A549 (cell line): ENCODE results near the gene LY6G5C. TPM values are rescaled to one million over a fixed set of nuclear protein-coding genes. Genes with fewer than 3 reads are reported as not detected.

ENCODE experiments used
- ATAC-seq, 2 experiments: fragments of 200-7000 bp in 1 of 2; fragments of >200 bp in 1 of 2; cut with Nextera tagmentation in 1 of 2; cut with Tn5 transposase in 1 of 2; 3 replicates each; pipeline versions ENCODE4 v1.8.0 to v1.9.1; 2018 to 2020; ENCODE audit warnings: mild to moderate bottlenecking in 1 of 2, moderate library complexity in 1 of 2
- CTCF ChIA-PET: fragments of 300-600 bp; sonication (Branson Sonifier 250); formaldehyde crosslinking; extraction: SDS; loops from one replicate; lab custom pipeline; 2021; ENCODE audit warnings: antibody characterized with exemption, inconsistent platforms; lab: Yijun Ruan, JAX
- POLR2A ChIA-PET: fragments of 350-600 bp; formaldehyde crosslinking; extraction: SDS; loops from one replicate; lab custom pipeline; 2021; ENCODE audit warnings: antibody characterized with exemption, inconsistent platforms; lab: Yijun Ruan, JAX
- DNase-seq, 2 experiments: peaks; one replicate each; pipeline versions ENCODE4 v3.0.0 to v3.0.0-alpha.2; 2011 to 2016; ENCODE audit warnings: low read depth in 1 of 2, low spot score in 1 of 2
- FAIRE-seq: peaks from 2 replicates; lab custom pipeline; 2011; peaks lifted over from hg19 to GRCh38; lab: Jason Lieb, UNC
- H3K27ac ChIP-seq, 2 experiments: fragments of >200 bp; sonication (Bioruptor Twin); formaldehyde crosslinking; 3 replicates each; pipeline ENCODE4 v1.5.1; 2016 to 2017
- H3K4me1 ChIP-seq: fragments of >200 bp; sonication (Bioruptor Twin); formaldehyde crosslinking; 3 replicates; pipeline ENCODE4 v1.6.1; 2016
- H3K4me2 ChIP-seq: fragments of >200 bp; sonication (Bioruptor Twin); formaldehyde crosslinking; 3 replicates; pipeline ENCODE4 v1.6.1; 2016
- H3K4me3 ChIP-seq: fragments of >200 bp; sonication (Bioruptor Twin); formaldehyde crosslinking; 3 replicates; pipeline ENCODE4 v1.5.1; 2016
- H3K9me3 ChIP-seq: fragments of >200 bp; sonication (Bioruptor Twin); formaldehyde crosslinking; 3 replicates; pipeline ENCODE4 v1.6.1; 2016
- BCL3 ChIP-seq: fragments of >200 bp; sonication (Bioruptor Twin); formaldehyde crosslinking; IDR thresholded peaks from 3 replicates; pipeline ENCODE4 v1.6.1; 2016
- CBX8 ChIP-seq: fragments of 200-600 bp; sonication (generic); IDR thresholded peaks from 2 replicates; pipeline ENCODE4 v1.6.1; 2016
- CEBPB ChIP-seq, 2 experiments: fragments of >200 bp in 1 of 2; sonication (Bioruptor Twin) in 1 of 2; formaldehyde crosslinking in 1 of 2; IDR thresholded peaks; 2 replicates each; pipeline ENCODE4 v1.6.1; 2012 to 2016
- CTCF ChIP-seq: fragments of >200 bp; sonication (Bioruptor Twin); formaldehyde crosslinking; IDR thresholded peaks from 3 replicates; pipeline ENCODE4 v1.5.1; 2016
- EHF ChIP-seq: fragments of 250-450 bp; sonication (Bioruptor Pico); IDR thresholded peaks from 2 replicates; pipeline ENCODE4 v1.5.0; 2020; ENCODE audit warnings: mild to moderate bottlenecking
- EHMT2 ChIP-seq: fragments of 200-600 bp; sonication (generic); IDR thresholded peaks from 2 replicates; pipeline ENCODE4 v1.6.1; 2016; ENCODE audit warnings: antibody characterized with exemption, low read depth, mild to moderate bottlenecking, moderate library complexity
- EP300 ChIP-seq, 2 experiments: fragments of >200 bp; sonication (Bioruptor Twin); formaldehyde crosslinking; IDR thresholded peaks; 2 replicates in 1 of 2; 3 replicates in 1 of 2; pipeline ENCODE4 v1.6.1; 2016 to 2017
- FOSB ChIP-seq: fragments of 250-450 bp; sonication (Bioruptor Pico); IDR thresholded peaks from 2 replicates; pipeline ENCODE4 v1.5.0; 2020; ENCODE audit warnings: mild to moderate bottlenecking, moderate library complexity
- FOSL2 ChIP-seq, 2 experiments: fragments of 450-650 bp in 1 of 2; fragments of >200 bp in 1 of 2; sonication (Bioruptor Twin) in 1 of 2; formaldehyde crosslinking; IDR thresholded peaks; 2 replicates each; pipeline versions ENCODE4 v1.5.0 to v1.6.1; 2016 to 2020; ENCODE audit warnings: mild to moderate bottlenecking in 1 of 2, moderate library complexity in 1 of 2
- FOXS1 ChIP-seq: fragments of 250-450 bp; sonication (Bioruptor Pico); IDR thresholded peaks from 2 replicates; pipeline ENCODE4 v1.5.0; 2020; ENCODE audit warnings: mild to moderate bottlenecking, moderate library complexity
- HDAC2 ChIP-seq: fragments of 200-600 bp; sonication (generic); IDR thresholded peaks from 2 replicates; pipeline ENCODE4 v1.6.1; 2016
- HOXB13 ChIP-seq: fragments of 250-450 bp; sonication (Bioruptor Pico); IDR thresholded peaks from 2 replicates; pipeline ENCODE4 v1.5.0; 2020; ENCODE audit warnings: low read depth, mild to moderate bottlenecking, moderate library complexity
- HOXB5 ChIP-seq: fragments of 250-450 bp; sonication (Bioruptor Pico); IDR thresholded peaks from 2 replicates; pipeline ENCODE4 v1.5.0; 2020; ENCODE audit warnings: mild to moderate bottlenecking, moderate library complexity
- JUN ChIP-seq, 2 experiments: fragments of >200 bp; sonication (Bioruptor Twin); formaldehyde crosslinking; IDR thresholded peaks; 2 replicates in 1 of 2; 3 replicates in 1 of 2; pipeline ENCODE4 v1.6.1; 2016 to 2017
- JUNB ChIP-seq: fragments of >200 bp; sonication (Bioruptor Twin); formaldehyde crosslinking; IDR thresholded peaks from 2 replicates; pipeline ENCODE4 v1.6.1; 2016
- MAZ ChIP-seq: fragments of 150-350 bp; IDR thresholded peaks from 2 replicates; pipeline ENCODE4 v1.6.1; 2014; ENCODE audit warnings: antibody characterized with exemption, low read depth, low read length, borderline replicate concordance
- MYC ChIP-seq: IDR thresholded peaks from 2 replicates; pipeline ENCODE4 v1.6.1; 2012; ENCODE audit warnings: mild to moderate bottlenecking, inconsistent platforms, low read length, improper control_type of control experiment, borderline replicate concordance
- POLR2AphosphoS2 ChIP-seq: conservative IDR thresholded peaks from 2 replicates; pipeline ENCODE4 v1.6.1; 2012; ENCODE audit warnings: low read length, improper control_type of control experiment, inconsistent platforms
- RAD21 ChIP-seq, 2 experiments: fragments of >200 bp in 1 of 2; sonication (Bioruptor Twin) in 1 of 2; formaldehyde crosslinking in 1 of 2; IDR thresholded peaks in 1 of 2; conservative IDR thresholded peaks in 1 of 2; 2 replicates in 1 of 2; 3 replicates in 1 of 2; pipeline ENCODE4 v1.6.1; 2012 to 2018; ENCODE audit warnings: inconsistent platforms in 1 of 2
- REST ChIP-seq: fragments of 200-600 bp; sonication (generic); IDR thresholded peaks from 2 replicates; pipeline ENCODE4 v1.6.1; 2016; ENCODE audit warnings: antibody characterized with exemption, mild to moderate bottlenecking, moderate library complexity
- SREBF2 ChIP-seq: fragments of 450-650 bp; IDR thresholded peaks from 2 replicates; pipeline ENCODE4 v1.6.1; 2014; ENCODE audit warnings: mild to moderate bottlenecking, moderate library complexity
- ZC3H11A ChIP-seq: fragments of 450-650 bp; IDR thresholded peaks from 2 replicates; pipeline ENCODE4 v1.6.1; 2014; ENCODE audit warnings: antibody characterized with exemption, mild to moderate bottlenecking
- ZSCAN20 ChIP-seq: fragments of 250-450 bp; sonication (Bioruptor Pico); IDR thresholded peaks from 2 replicates; pipeline ENCODE4 v1.8.0; 2022; ENCODE audit warnings: mild to moderate bottlenecking, moderate library complexity
- WGBS: methylation state at CpG from one replicate; pipeline ENCODE4 v1.1.6; 2017; ENCODE audit errors: missing lambda C conversion rate; 5-methylcytosine and 5-hydroxymethylcytosine counted together
- polyA plus RNA-seq, 4 experiments: library from polyadenylated mRNA; depleted of rRNA in 3 of 4; stranded (reverse); fragments of >200 nt; fragmentation: RNase III in 1 of 4; extraction: RNeasy Plus Mini Kit Qiagen cat#74134 plus additional on column Dnase treatment in 1 of 4; gene quantifications; 2 replicates in 3 of 4; 3 replicates in 1 of 4; pipeline ENCODE4 v1.2.3, GENCODE V29; 2011 to 2017
- TF ChIP-seq, protein P1 (sequence below): fragments of 450-650 bp; IDR thresholded peaks from 2 replicates; pipeline ENCODE4 v1.6.1; 2014; ENCODE audit warnings: antibody characterized with exemption
- TF ChIP-seq, protein P2 (sequence below): fragments of 250-450 bp; sonication (Bioruptor Pico); IDR thresholded peaks from 2 replicates; pipeline ENCODE4 v1.5.0; 2020; ENCODE audit warnings: low read depth, mild to moderate bottlenecking, moderate library complexity

Gene LY6G5C
- polyA plus RNA-seq, 2 of the 4 experiments (the other 2 are of a cell fraction) = 1.2 to 1.6 TPM

GRCh38 chr6:31634969-31635575 is 45.8 kb downstream of the LY6G5C start:
- ChIA-PET CTCF (interaction anchor here (1.8 to 2.2 kb wide), 2 partner anchors 19 to 88 kb away, joined by 7 to 8 read pairs; partner anchors contain the start of genes ATP6V1G2 and NFKBIL1), POLR2A (interaction anchor here (1.5 kb wide), 1 partner anchor 17 kb away, joined by 3 read pairs; no protein-coding TSS in a partner anchor)
- DNase-seq (no peak), FAIRE-seq (no peak), ATAC-seq (no peak)
- TF ChIP-seq RAD21 (conservative IDR thresholded peaks at IDR 0.05 in 1 of 2, IDR thresholded peaks at IDR 0.05 in 1 of 2) = no peak
- no peak for TF ChIP-seq ZSCAN20 (CRISPR knock-in tag)
- TF ChIP-seq JUN (IDR thresholded peaks at IDR 0.05) = no peak
- TF ChIP-seq JUNB = no peak
- TF ChIP-seq REST = no peak
- TF ChIP-seq EHMT2 = no peak
- no peak for TF ChIP-seq FOSL2 (IDR thresholded peaks at IDR 0.05)
- TF ChIP-seq FOSL2 (CRISPR knock-in tag; IDR thresholded peaks at IDR 0.05) = no peak
- no peak for TF ChIP-seq CBX8
- TF ChIP-seq EP300 (IDR thresholded peaks at IDR 0.05) = no peak
- TF ChIP-seq POLR2AphosphoS2 = no peak
- no peak for TF ChIP-seq EHF
- TF ChIP-seq ZC3H11A = no peak
- no peak for TF ChIP-seq MAZ
- TF ChIP-seq HOXB5 (CRISPR knock-in tag) = no peak
- Histone ChIP-seq H3K27ac (no peak overlapping the region), H3K4me1 (no peaks in the 10 kb centered on the region), H3K4me3 (no peak overlapping the region), H3K9me3 (no peaks in the 10 kb centered on the region), H3K4me2 (no peak overlapping the region)
- WGBS = 84% methylated on average over 11 of the region's 11 CpGs

- H3K9me3 ChIP-seq = no peaks in the 10 kb centered on the region
- H3K27ac ChIP-seq = no peak overlapping the region
- CTCF ChIA-PET = interaction anchor here (0.7 to 2.2 kb wide), 3 partner anchors 9 to 87 kb away, joined by 3 to 8 read pairs (median 7); partner anchors contain the start of genes ATP6V1G2 and NFKBIL1
- H3K4me2 ChIP-seq = no peak overlapping the region
- no peak for FAIRE-seq
- ATAC-seq = no peak
- POLR2A ChIA-PET = no interaction called here
- DNase-seq = no peak
- no peaks in the 10 kb centered on the region for H3K4me1 ChIP-seq
- no peak overlapping the region for H3K4me3 ChIP-seq
- 88% methylated on average over 3 of the region's 3 CpGs for WGBS
- no peak for TF ChIP-seq REST
- no peak for TF ChIP-seq CTCF
- TF ChIP-seq BCL3 = no peak
- no peak for TF ChIP-seq FOXS1 (CRISPR knock-in tag)
- TF ChIP-seq CEBPB (IDR thresholded peaks at IDR 0.05) = no peak
- TF ChIP-seq HDAC2 = no peak
- no peak for TF ChIP-seq JUNB
- no peak for TF ChIP-seq EHMT2
- TF ChIP-seq FOSB (CRISPR knock-in tag) = no peak
- no peak for TF ChIP-seq MYC
- no peak for TF ChIP-seq HOXB13
- no peak for TF ChIP-seq SREBF2
- TF ChIP-seq, protein P1, sequence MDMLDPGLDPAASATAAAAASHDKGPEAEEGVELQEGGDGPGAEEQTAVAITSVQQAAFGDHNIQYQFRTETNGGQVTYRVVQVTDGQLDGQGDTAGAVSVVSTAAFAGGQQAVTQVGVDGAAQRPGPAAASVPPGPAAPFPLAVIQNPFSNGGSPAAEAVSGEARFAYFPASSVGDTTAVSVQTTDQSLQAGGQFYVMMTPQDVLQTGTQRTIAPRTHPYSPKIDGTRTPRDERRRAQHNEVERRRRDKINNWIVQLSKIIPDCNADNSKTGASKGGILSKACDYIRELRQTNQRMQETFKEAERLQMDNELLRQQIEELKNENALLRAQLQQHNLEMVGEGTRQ = no peak
- TF ChIP-seq, protein P2, sequence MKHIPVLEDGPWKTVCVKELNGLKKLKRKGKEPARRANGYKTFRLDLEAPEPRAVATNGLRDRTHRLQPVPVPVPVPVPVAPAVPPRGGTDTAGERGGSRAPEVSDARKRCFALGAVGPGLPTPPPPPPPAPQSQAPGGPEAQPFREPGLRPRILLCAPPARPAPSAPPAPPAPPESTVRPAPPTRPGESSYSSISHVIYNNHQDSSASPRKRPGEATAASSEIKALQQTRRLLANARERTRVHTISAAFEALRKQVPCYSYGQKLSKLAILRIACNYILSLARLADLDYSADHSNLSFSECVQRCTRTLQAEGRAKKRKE (CRISPR knock-in tag) = no peak
Measured at GRCh38 chr6:31634131-31634530, 46.7 kb downstream of the LY6G5C start.
